Measurements from ENCODE around the gene CATSPER3. TPM values are rescaled to one million over a fixed set of nuclear protein-coding genes. Genes with fewer than 3 reads are reported as not detected.

The CATSPER3 gene
- total RNA-seq, 1 experiment from 2014 or later: 0.57 TPM

GRCh38 chr5:135048930-135049329 lies 81.2 kb downstream of the CATSPER3 start:
- DNase-seq: no peak
- BruUV-seq (replicated peaks): no TSS peak
- Histone ChIP-seq H4K20me1 (ENCODE audit: insufficient read depth) (no peaks in the 10 kb centered on the region), H3K4me2 (no peak overlapping the region), H3K27me3 (ENCODE audit: insufficient read depth, low read depth) (no peaks in the 10 kb centered on the region), H3K4me3 (no peak overlapping the region), H3K79me2 (ENCODE audit: low read depth) (no peaks in the 10 kb centered on the region), H3K9me2 (ENCODE audit: insufficient read depth) (no peaks in the 10 kb centered on the region), H3K27ac (no peak overlapping the region), H3K36me3 (ENCODE audit: low read depth) (no peaks in the 10 kb centered on the region), H3K9me3 (ENCODE audit: insufficient read depth, low read depth) (no peaks in the 10 kb centered on the region), H2AFZ (no peak overlapping the region), H3F3A (ENCODE audit: insufficient read depth, low read depth) (peaks cover 11% of the 10 kb centered on the region), H3K4me1 (replicated peaks; ENCODE audit: insufficient read depth) (peaks cover 36% of the 10 kb centered on the region)
- CTCF ChIA-PET: no interaction called here
- intact Hi-C loops (cut with micrococcal nuclease; ENCODE audit: unreplicated experiment): no loop called here
- POLR2A ChIA-PET (ENCODE audit: unreplicated experiment): interaction anchor here (0.6 kb wide), 1 partner anchor 81 kb away, joined by 5 read pairs; no protein-coding TSS in a partner anchor
- no peak for TF ChIP-seq EZH2 (IDR thresholded peaks at IDR 0.05; ENCODE audit: low read depth)
- TF ChIP-seq CTCF (conservative IDR thresholded peaks at IDR 0.05): no peak

GRCh38 chr5:135050244-135050767 lies 82.6 kb downstream of the CATSPER3 start:
- Histone ChIP-seq H3K4me3 (no peak overlapping the region), H2AFZ (no peak overlapping the region), H3K9me3 (ENCODE audit: insufficient read depth, low read depth) (no peaks in the 10 kb centered on the region), H3K27ac (no peak overlapping the region), H3K27me3 (ENCODE audit: insufficient read depth, low read depth) (no peaks in the 10 kb centered on the region), H4K20me1 (ENCODE audit: insufficient read depth) (no peaks in the 10 kb centered on the region), H3K9me2 (ENCODE audit: insufficient read depth) (no peaks in the 10 kb centered on the region), H3F3A (ENCODE audit: insufficient read depth, low read depth) (peaks cover 11% of the 10 kb centered on the region), H3K4me1 (replicated peaks; ENCODE audit: insufficient read depth) (peaks cover 36% of the 10 kb centered on the region), H3K79me2 (ENCODE audit: low read depth) (no peaks in the 10 kb centered on the region), H3K4me2 (no peak overlapping the region), H3K36me3 (ENCODE audit: low read depth) (no peaks in the 10 kb centered on the region)
- no TSS peak for BruUV-seq (replicated peaks)
- intact Hi-C loops (cut with micrococcal nuclease; ENCODE audit: unreplicated experiment): no loop called here
- CTCF ChIA-PET: no interaction called here
- no peak for DNase-seq
- POLR2A ChIA-PET (ENCODE audit: unreplicated experiment): no interaction called here
- TF ChIP-seq EZH2 (IDR thresholded peaks at IDR 0.05; ENCODE audit: low read depth): no peak
- no peak for TF ChIP-seq CTCF (conservative IDR thresholded peaks at IDR 0.05)

- no peak overlapping the region for H3K27ac ChIP-seq
- H4K20me1 ChIP-seq (ENCODE audit: insufficient read depth): no peaks in the 10 kb centered on the region
- H3K4me1 ChIP-seq (replicated peaks; ENCODE audit: insufficient read depth): peaks cover 32% of the 10 kb centered on the region
- no peak for TF ChIP-seq CTCF (conservative IDR thresholded peaks at IDR 0.05)
- no peak for TF ChIP-seq EZH2 (IDR thresholded peaks at IDR 0.05; ENCODE audit: low read depth)
- H3F3A ChIP-seq (ENCODE audit: insufficient read depth, low read depth): peaks cover 11% of the 10 kb centered on the region
- no TSS peak for BruUV-seq (replicated peaks)
- H3K4me2 ChIP-seq: no peak overlapping the region
- peak in 1 of 2 experiments; percentile 32 for DNase-seq
- no peaks in the 10 kb centered on the region for H3K27me3 ChIP-seq (ENCODE audit: insufficient read depth, low read depth)
- no peaks in the 10 kb centered on the region for H3K9me3 ChIP-seq (ENCODE audit: insufficient read depth, low read depth)
- H2AFZ ChIP-seq: no peak overlapping the region
- POLR2A ChIA-PET (ENCODE audit: unreplicated experiment): no interaction called here
- H3K4me3 ChIP-seq: no peak overlapping the region
- H3K79me2 ChIP-seq (ENCODE audit: low read depth): no peaks in the 10 kb centered on the region
- intact Hi-C loops (cut with micrococcal nuclease; ENCODE audit: unreplicated experiment): no loop called here
- CTCF ChIA-PET: no interaction called here
- no peaks in the 10 kb centered on the region for H3K9me2 ChIP-seq (ENCODE audit: insufficient read depth)
- H3K36me3 ChIP-seq (ENCODE audit: low read depth): no peaks in the 10 kb centered on the region
These were observed 83.7 kb downstream of the CATSPER3 start for GRCh38 chr5:135051399-135051798.

Data from PC-9 (cell line).